AG09309 (cell line): ENCODE measurements around the gene PUM1.

Experiments used
- DNase-seq: peaks from one replicate; pipeline ENCODE4 v3.0.0-alpha.2; 2010; ENCODE audit warnings: low read depth
- H3K4me3 ChIP-seq: 2 replicates; pipeline ENCODE4 v1.5.1; 2011; ENCODE audit warnings: mild to moderate bottlenecking, low read depth, low read length, moderate library complexity; ENCODE audit not compliant: control insufficient read depth
- TF ChIP-seq, protein P1 (sequence below): IDR thresholded peaks from 2 replicates; pipeline ENCODE4 v1.5.1; 2011; ENCODE audit warnings: mild to moderate bottlenecking, low read depth, low read length, inconsistent platforms; ENCODE audit not compliant: insufficient read depth, control insufficient read depth; ENCODE audit errors: missing control alignments

PUM1 gene

DNA sequence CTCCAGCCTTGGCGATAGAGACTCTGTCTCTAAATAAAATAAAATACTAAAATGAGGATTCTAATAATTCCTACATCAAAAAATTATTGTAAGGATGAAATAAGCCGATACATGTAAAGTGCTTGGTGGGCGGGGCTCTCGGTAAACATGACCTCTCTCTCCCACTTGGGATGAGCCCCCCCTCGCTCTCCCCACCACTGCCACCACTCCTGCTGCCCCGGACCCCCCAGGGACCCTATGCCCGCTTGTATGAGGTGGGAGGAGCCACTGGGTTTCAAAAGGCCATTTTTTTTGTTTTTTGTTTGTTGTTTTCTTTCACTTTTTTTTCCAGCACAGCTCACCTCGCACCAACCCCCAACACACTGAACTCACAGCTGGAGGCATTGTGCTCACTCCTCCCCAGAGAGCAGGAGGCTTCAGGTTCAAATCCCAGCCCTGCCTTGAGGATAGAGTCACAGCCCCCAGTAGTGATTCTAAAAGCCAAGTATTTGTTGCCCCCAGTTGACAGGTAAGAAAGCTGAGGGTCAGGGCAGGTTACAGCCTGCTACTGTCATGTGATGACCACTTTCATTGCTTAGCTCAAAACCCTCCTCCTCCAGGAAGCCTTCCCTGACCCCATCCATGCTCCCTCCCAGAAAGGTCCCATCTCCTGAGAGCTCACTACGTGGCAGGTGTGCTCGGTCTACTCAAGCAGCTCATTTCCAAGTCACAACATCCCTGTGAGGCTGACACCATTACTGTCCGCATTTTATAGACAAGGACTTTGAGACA lies 161.1 kb downstream of the PUM1 start:
- H3K4me3 ChIP-seq = no peak overlapping the region
- DNase-seq = no peak
- TF ChIP-seq, protein P1, sequence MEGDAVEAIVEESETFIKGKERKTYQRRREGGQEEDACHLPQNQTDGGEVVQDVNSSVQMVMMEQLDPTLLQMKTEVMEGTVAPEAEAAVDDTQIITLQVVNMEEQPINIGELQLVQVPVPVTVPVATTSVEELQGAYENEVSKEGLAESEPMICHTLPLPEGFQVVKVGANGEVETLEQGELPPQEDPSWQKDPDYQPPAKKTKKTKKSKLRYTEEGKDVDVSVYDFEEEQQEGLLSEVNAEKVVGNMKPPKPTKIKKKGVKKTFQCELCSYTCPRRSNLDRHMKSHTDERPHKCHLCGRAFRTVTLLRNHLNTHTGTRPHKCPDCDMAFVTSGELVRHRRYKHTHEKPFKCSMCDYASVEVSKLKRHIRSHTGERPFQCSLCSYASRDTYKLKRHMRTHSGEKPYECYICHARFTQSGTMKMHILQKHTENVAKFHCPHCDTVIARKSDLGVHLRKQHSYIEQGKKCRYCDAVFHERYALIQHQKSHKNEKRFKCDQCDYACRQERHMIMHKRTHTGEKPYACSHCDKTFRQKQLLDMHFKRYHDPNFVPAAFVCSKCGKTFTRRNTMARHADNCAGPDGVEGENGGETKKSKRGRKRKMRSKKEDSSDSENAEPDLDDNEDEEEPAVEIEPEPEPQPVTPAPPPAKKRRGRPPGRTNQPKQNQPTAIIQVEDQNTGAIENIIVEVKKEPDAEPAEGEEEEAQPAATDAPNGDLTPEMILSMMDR = no peak

DNA sequence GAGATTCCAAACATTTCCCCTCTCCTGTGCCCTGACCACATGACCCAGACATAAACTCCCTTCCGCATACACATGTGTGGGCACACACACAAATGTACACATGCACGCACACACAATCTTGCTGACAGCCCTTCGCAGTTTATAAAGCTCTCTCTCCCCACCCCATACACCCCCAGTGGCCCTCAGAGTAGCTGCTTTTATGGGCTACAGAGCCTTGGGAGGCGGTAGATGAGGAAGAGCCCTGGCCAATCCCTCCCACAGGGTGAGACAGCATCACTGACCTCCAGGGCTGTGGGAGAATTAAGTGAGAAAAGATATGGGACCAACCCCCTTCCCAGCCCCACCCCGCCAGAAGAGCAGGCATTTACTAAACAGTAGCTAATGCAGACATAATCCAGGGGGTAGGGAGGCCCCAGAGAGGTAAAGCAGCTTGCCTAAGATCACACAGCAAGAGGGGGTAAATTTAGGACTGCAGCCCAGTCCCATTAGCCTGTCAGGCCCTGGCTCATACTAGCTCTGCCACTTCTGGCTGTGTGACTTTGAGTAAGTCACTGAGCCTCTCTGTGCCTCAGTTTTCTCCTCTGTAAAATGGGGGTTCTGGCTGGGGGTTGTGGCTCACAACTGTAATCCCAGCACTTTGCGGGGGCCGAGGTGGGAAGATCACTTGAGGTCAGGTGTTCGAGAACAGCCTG lies 162.0 kb downstream of the PUM1 start:
- no peak overlapping the region for H3K4me3 ChIP-seq
- no peak for DNase-seq

DNA sequence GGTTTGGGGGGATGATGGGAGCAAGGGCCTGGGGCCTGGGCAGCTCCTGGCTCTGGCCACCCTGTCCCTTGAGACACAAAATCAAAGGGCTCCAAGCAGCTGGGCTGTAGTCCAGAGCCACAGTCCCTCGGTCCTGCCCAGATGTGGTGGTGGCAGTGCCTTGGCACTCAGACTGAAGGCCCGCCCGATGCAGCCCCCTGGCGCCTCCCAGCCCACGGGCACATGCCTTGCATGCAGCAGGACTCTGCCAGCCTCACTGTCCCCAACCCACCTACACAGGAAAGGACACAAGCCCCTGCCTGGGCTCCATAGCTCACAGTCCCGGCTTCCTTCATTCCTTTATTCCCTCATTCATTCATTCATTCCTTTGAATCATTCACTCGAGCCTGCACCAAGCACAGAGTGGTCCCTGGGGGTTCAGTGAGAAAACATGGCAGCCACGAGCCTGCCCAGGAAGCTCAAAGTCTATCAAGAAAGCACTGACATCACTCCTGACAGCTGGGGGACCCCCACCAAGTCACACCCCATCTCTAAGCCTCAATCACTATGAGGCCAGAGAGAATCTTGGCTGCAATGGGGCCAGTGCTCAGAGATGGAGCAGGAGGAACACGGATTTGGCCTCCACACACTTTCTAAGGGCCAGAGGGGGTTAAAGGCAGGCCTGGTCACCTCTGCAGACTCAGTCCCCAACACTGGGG lies 162.8 kb downstream of the PUM1 start:
- DNase-seq = no peak
- TF ChIP-seq, protein P1 = no peak
- H3K4me3 ChIP-seq = no peak overlapping the region

More for the DNA sequence above, 162.0 kb downstream of the PUM1 start:
- TF ChIP-seq, protein P1 = no peak

DNA sequence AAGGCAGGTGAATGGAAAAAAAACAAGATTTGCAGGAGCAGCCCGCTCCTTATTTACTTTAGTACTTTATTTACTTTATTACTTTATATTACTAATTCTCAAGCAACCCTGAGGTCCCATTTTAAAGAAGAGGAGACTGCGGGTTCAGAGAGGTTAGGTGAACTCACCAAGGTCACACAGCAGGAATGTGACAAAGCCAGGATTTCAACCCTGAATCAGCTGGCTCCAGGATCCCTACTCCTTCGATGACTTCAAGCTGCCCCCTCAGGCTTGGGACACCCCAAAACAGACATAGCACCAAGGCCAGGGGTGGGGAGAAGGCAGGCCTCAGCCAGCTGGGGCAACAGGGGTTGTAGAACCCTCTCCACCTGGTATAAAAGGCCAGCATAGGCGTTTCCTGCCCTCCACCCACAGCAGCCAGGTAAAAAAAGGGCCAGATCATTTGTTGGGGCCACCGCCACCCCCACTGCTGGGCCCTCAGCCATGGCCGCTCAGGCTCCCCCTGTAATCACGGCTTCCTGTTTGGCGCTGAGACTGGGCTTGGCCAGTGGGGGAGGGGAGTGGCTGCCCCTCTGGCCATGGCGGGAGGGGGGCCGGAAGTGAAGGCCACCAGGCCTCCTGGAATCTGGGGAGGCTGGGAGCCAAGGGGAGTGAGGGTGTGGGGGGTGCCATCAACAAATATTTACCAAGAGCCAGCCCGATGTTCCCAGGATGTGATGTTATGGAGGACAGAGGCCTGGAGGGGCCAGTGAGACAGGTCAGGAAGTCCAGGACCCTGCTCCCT lies 163.5 kb downstream of the PUM1 start:
- H3K4me3 ChIP-seq = no peak overlapping the region
- TF ChIP-seq, protein P1 = no peak

DNA sequence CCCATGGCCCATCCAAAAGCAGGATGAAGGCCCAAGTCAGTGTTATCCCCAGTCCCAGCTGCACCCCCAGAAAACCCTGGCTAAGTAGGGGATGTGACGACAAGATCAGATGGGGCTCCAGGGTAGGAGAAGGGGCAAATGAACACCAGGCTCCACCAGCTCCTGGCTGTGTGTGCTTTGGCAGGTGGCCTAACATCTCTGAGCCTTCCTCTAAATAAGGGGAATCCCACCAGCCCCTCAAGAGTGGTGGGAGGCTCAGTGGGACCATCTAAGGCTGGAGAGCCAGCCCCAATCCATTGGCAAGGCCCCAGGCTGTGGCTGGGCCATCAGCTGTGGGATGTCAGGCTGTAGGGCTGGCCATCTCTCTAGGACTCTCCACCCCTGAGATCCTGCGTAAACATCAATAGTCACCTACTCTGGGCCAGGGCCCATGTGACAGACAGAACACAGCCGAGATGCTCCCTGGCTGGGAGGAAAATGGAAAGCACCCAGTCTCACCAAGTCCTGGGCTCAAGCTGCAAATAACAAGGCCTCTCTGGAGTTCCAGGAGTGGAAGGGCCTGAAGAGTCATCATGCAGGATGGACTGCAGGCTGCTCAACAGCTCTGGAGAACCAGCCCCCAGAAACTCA lies 164.5 kb downstream of the PUM1 start:
- no peak for DNase-seq
- TF ChIP-seq, protein P1 = no peak

More for the DNA sequence above, 163.5 kb downstream of the PUM1 start:
- DNase-seq = no peak

More for the DNA sequence above, 164.5 kb downstream of the PUM1 start:
- H3K4me3 ChIP-seq = no peak overlapping the region
